ENCODE measurements around the gene RASGRP2.
"Not testable (repeated sequence)": the region's sequence is repeated elsewhere in the genome, so short reads cannot be mapped to it uniquely, and the experiment has no call there.

RASGRP2 gene

GRCh38 chr11:64718084-64718779 is 25.7 kb downstream of the RASGRP2 start:
- no peak for DNase-seq

GRCh38 chr11:64717268-64717578 is 26.7 kb downstream of the RASGRP2 start:
- DNase-seq = no peak

- no peak for DNase-seq
Measured at GRCh38 chr11:64716473-64717267, 27.3 kb downstream of the RASGRP2 start.

GRCh38 chr11:64715756-64716472 is 28.0 kb downstream of the RASGRP2 start:
- DNase-seq = no peak

- no peak for DNase-seq
Measured at GRCh38 chr11:64715110-64715509, 28.8 kb downstream of the RASGRP2 start.

- no peak for DNase-seq
Measured at GRCh38 chr11:64714666-64715065, 29.3 kb downstream of the RASGRP2 start.

- no peak for DNase-seq
Measured at GRCh38 chr11:64713781-64714363, 30.1 kb downstream of the RASGRP2 start.

- no peak for DNase-seq
Measured at GRCh38 chr11:64713016-64713707, 30.8 kb downstream of the RASGRP2 start.

- DNase-seq = no peak
Measured at GRCh38 chr11:64712430-64713015, 31.4 kb downstream of the RASGRP2 start.

- DNase-seq = no peak
Measured at GRCh38 chr11:64711956-64712362, 32.0 kb downstream of the RASGRP2 start.

GRCh38 chr11:64711138-64711955 is 32.6 kb downstream of the RASGRP2 start:
- no peak for DNase-seq

- no peak for DNase-seq
Measured at GRCh38 chr11:64710418-64711137, 33.4 kb downstream of the RASGRP2 start.

GRCh38 chr11:64705501-64705900 is 38.4 kb downstream of the RASGRP2 start:
- DNase-seq = no peak

GRCh38 chr11:64703048-64703447 is 40.9 kb downstream of the RASGRP2 start:
- no peak for DNase-seq

GRCh38 chr11:64701956-64702355 is 42.0 kb downstream of the RASGRP2 start:
- DNase-seq = not testable (repeated sequence)

- no peak for DNase-seq
Measured at GRCh38 chr11:64698427-64698826, 45.5 kb downstream of the RASGRP2 start.

GRCh38 chr11:64697663-64698375 is 46.1 kb downstream of the RASGRP2 start:
- no peak for DNase-seq

- DNase-seq = no peak
Measured at GRCh38 chr11:64696045-64696444, 47.9 kb downstream of the RASGRP2 start.

- no peak for DNase-seq
Measured at GRCh38 chr11:64695548-64695947, 48.4 kb downstream of the RASGRP2 start.

GRCh38 chr11:64694821-64695365 is 49.0 kb downstream of the RASGRP2 start:
- DNase-seq = no peak

Data from amniotic stem cell (primary cell).